Glutamatergic neuron (in vitro differentiated cells): ENCODE data around the gene CFAP43. TPM values are rescaled to one million over a fixed set of nuclear protein-coding genes. Genes with fewer than 3 reads are reported as not detected.

Experiments used
- DNase-seq: peaks from one replicate; pipeline ENCODE4 v3.0.0; 2022
- H3K27ac Mint-ChIP-seq: one replicate; pipeline ENCODE4 v1.8.0; 2020; ENCODE audit warnings: mild to moderate bottlenecking, mixed read lengths, inconsistent platforms; ENCODE audit not compliant: unreplicated experiment
- H3K27me3 Mint-ChIP-seq: one replicate; pipeline ENCODE4 v1.8.0; 2020; ENCODE audit warnings: mild to moderate bottlenecking, moderate library complexity, mixed read lengths, inconsistent platforms; ENCODE audit not compliant: unreplicated experiment
- H3K36me3 Mint-ChIP-seq: one replicate; pipeline ENCODE4 v1.8.0; 2020; ENCODE audit warnings: mild to moderate bottlenecking, mixed read lengths, inconsistent platforms; ENCODE audit not compliant: unreplicated experiment
- H3K4me1 Mint-ChIP-seq: one replicate; pipeline ENCODE4 v1.8.0; 2020; ENCODE audit warnings: mild to moderate bottlenecking, low read depth, mixed read lengths, inconsistent platforms; ENCODE audit not compliant: unreplicated experiment
- H3K4me3 Mint-ChIP-seq: one replicate; pipeline ENCODE4 v1.8.0; 2020; ENCODE audit warnings: mild to moderate bottlenecking, mixed read lengths, inconsistent platforms; ENCODE audit not compliant: unreplicated experiment
- H3K9me3 Mint-ChIP-seq: one replicate; pipeline ENCODE4 v1.8.0; 2020; ENCODE audit warnings: mild to moderate bottlenecking, moderate library complexity, mixed read lengths, inconsistent platforms; ENCODE audit not compliant: unreplicated experiment
- CTCF ChIP-seq: fragments of 200-600 bp; sonication (generic); IDR thresholded peaks from one replicate; pipeline ENCODE4 v1.5.0; 2021; ENCODE audit not compliant: partially characterized antibody, unreplicated experiment
- total RNA-seq: library from RNA; stranded (reverse); fragmentation: NEBNext Ultra II Directional; extraction: Animal tissue kit (Norgen Biotek cat#: 25700); gene quantifications from one replicate; pipeline ENCODE4 v1.2.1, GENCODE V29; 2021; ENCODE audit not compliant: unreplicated experiment

Gene CFAP43
- total RNA-seq, 1 donor from 2014 or later: 0.44 TPM

DNA sequence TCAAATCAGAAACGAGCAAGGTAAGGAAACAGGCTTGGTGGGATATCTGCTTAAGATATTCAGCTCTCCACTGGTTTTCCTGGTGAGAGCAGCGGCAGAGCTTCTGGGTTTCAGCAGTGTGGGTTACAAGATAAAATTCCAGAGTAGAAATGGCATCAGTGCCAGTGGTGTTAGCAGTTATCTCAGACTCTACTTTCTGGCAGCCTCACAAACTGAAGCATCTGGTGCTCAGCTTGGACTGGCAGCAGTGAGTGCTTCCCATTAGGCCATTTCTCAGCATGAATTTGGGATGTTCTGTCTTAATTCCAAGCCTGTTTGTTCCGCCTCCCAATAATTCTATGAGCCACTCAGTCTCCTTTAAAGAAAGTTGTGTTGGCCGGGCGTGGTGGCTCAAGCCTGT lies 29.9 kb upstream of the CFAP43 start:
- H3K4me3 Mint-ChIP-seq: no peak overlapping the region
- no peak overlapping the region for H3K27ac Mint-ChIP-seq

DNA sequence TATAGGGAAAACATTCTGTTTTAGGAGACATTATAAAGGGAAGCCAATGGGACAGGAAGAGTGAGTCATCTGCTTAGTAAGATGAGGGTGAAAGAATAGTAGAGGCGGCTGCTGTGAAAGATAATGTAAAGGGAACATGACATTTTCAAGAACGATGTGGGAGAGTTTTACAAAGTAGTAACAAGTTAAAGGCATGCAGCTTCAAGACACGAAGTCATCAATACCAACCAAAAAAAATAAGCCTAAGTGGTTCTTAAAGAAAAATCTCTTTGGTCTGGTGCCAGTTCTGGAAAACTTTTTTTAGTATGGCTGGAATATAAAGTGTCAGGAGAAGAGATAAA lies 28.6 kb upstream of the CFAP43 start:
- H3K4me3 Mint-ChIP-seq: no peak overlapping the region

More for the DNA sequence above, 29.9 kb upstream of the CFAP43 start:
- no peak for TF ChIP-seq CTCF
- DNase-seq: no peak
- no peaks in the 10 kb centered on the region for H3K27me3 Mint-ChIP-seq
- no peaks in the 10 kb centered on the region for H3K36me3 Mint-ChIP-seq
- H3K4me1 Mint-ChIP-seq: no peaks in the 10 kb centered on the region
- H3K9me3 Mint-ChIP-seq: no peaks in the 10 kb centered on the region

DNA sequence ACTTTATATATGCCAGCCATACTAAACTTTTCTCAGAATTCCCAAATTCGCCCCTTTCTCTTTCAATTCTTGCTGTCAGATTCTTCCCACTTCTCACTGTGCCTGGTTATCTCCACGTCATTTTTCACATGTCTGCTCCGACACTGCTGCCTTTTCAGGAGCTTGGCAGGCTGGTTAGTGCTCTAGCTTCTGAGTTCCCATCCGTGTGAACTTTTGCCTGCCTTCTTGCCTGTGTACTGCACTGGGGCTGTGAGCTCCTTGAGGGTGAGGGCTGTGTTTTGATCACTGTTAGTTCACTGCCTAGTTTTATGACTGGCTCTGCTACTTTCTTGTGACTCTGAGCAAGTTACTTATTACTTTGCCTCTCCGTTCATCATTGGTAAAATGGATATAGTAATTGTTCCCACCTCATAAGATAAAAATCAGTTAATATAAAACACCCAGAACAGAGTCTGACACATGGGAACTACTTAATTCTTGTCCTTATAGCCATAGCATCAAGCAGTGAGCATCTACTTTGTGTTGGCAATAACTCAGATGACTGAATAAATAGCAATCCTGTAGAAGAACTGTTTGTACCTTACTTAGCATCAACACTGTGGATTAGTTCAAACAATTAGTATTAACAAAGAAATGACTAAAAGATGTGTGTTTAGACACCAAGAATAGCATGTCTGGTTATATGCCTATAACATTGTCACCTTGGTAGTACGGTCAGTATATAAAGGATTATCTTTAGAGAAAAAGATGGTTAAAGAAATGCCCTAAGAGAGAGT lies 28.0 kb upstream of the CFAP43 start:
- no peak for DNase-seq
- peaks cover 3% of the 10 kb centered on the region for H3K9me3 Mint-ChIP-seq
- no peak overlapping the region for H3K4me3 Mint-ChIP-seq
- H3K36me3 Mint-ChIP-seq: no peaks in the 10 kb centered on the region
- H3K27ac Mint-ChIP-seq: no peak overlapping the region
- no peaks in the 10 kb centered on the region for H3K4me1 Mint-ChIP-seq
- H3K27me3 Mint-ChIP-seq: no peaks in the 10 kb centered on the region
- TF ChIP-seq CTCF: no peak

More for the DNA sequence above, 28.6 kb upstream of the CFAP43 start:
- Mint-ChIP-seq H3K27ac (no peak overlapping the region), H3K36me3 (no peaks in the 10 kb centered on the region), H3K9me3 (no peaks in the 10 kb centered on the region), H3K4me1 (no peaks in the 10 kb centered on the region), H3K27me3 (no peaks in the 10 kb centered on the region)
- no peak for TF ChIP-seq CTCF
- no peak for DNase-seq

DNA sequence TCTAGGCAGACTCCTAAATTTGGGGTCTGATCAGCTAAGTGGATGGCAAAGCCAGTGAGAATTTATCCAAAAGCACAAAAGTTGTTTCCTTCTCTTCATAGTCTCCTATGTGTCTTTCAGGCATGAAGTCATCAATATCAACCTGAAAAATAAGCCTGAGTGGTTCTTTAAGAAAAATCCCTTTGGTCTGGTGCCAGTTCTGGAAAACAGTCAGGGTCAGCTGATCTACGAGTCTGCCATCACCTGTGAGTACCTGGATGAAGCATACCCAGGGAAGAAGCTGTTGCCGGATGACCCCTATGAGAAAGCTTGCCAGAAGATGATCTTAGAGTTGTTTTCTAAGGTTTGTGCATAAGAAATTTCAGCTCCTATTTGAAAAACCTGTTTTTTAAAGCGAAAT lies 27.3 kb upstream of the CFAP43 start:
- no peaks in the 10 kb centered on the region for H3K4me1 Mint-ChIP-seq
- H3K27ac Mint-ChIP-seq: no peak overlapping the region
- TF ChIP-seq CTCF: no peak
- no peak overlapping the region for H3K4me3 Mint-ChIP-seq
- peaks cover 3% of the 10 kb centered on the region for H3K9me3 Mint-ChIP-seq
- DNase-seq: no peak
- no peaks in the 10 kb centered on the region for H3K36me3 Mint-ChIP-seq
- peaks cover under 1% of the 10 kb centered on the region for H3K27me3 Mint-ChIP-seq

- no peak for TF ChIP-seq CTCF
- H3K27ac Mint-ChIP-seq: no peak overlapping the region
- H3K9me3 Mint-ChIP-seq: peaks cover 3% of the 10 kb centered on the region
- no peak overlapping the region for H3K4me3 Mint-ChIP-seq
- DNase-seq: no peak
- no peaks in the 10 kb centered on the region for H3K36me3 Mint-ChIP-seq
- peaks cover 3% of the 10 kb centered on the region for H3K27me3 Mint-ChIP-seq
- H3K4me1 Mint-ChIP-seq: peaks cover 10% of the 10 kb centered on the region
Observed at GRCh38 chr10:104258209-104258608, 26.0 kb upstream of the CFAP43 start.
